Small intestine (tissue), 7 donors: ENCODE measurements around the gene HEPACAM2. TPM values are rescaled to one million over a fixed set of nuclear protein-coding genes. Genes with fewer than 3 reads are reported as not detected.

Source experiments
- DNase-seq, 2 donors: peaks; one replicate each; pipeline versions ENCODE4 v3.0.0 to v3.0.0-alpha.2; 2013
- FAIRE-seq: peaks from 2 replicates; lab custom pipeline; 2012; peaks lifted over from hg19 to GRCh38; lab: Jason Lieb, UNC
- H3K27ac ChIP-seq, 3 donors: one replicate each; pipeline ENCODE4 v1.5.1; 2013; ENCODE audit warnings: low read length in 2 of 3, mild to moderate bottlenecking in 2 of 3, control low read depth in 1 of 3, inconsistent platforms in 1 of 3, low read depth in 1 of 3, moderate library complexity in 1 of 3
- H3K27me3 ChIP-seq, 3 donors: one replicate each; pipeline ENCODE4 v1.6.1; 2013; ENCODE audit warnings: low read length in 3 of 3, inconsistent platforms in 1 of 3; ENCODE audit not compliant: control insufficient read depth in 3 of 3, insufficient read depth in 3 of 3
- H3K36me3 ChIP-seq, 3 donors: one replicate each; pipeline ENCODE4 v1.6.1; 2013; ENCODE audit warnings: low read length in 3 of 3, inconsistent platforms in 1 of 3, low read depth in 1 of 3, mild to moderate bottlenecking in 1 of 3, moderate library complexity in 1 of 3; ENCODE audit not compliant: control insufficient read depth in 3 of 3, insufficient read depth in 2 of 3
- H3K4me1 ChIP-seq, 3 donors: one replicate each; pipeline ENCODE4 v1.6.1; 2013; ENCODE audit warnings: low read length in 2 of 3, inconsistent platforms in 1 of 3, low read depth in 1 of 3, mild to moderate bottlenecking in 1 of 3, moderate library complexity in 1 of 3; ENCODE audit not compliant: control insufficient read depth in 3 of 3, insufficient read depth in 2 of 3
- H3K4me3 ChIP-seq, 3 donors: one replicate each; pipeline ENCODE4 v1.5.1; 2013; ENCODE audit warnings: low read length in 3 of 3, control low read depth in 1 of 3, inconsistent platforms in 1 of 3, low read depth in 1 of 3, mild to moderate bottlenecking in 1 of 3, moderate library complexity in 1 of 3
- H3K9me3 ChIP-seq, 2 donors: one replicate each; pipeline ENCODE4 v1.6.1; 2013; ENCODE audit warnings: low read depth in 1 of 2, low read length in 1 of 2; ENCODE audit not compliant: control insufficient read depth in 2 of 2, insufficient read depth in 1 of 2
- WGBS, 3 donors: extraction: QIAGEN DNeasy Blood & Tissue Kit; methylation state at CpG; one replicate each; pipeline ENCODE4 v1.1.7; 2013; 5-methylcytosine and 5-hydroxymethylcytosine counted together
- polyA plus RNA-seq, 4 donors: library from polyadenylated mRNA; stranded (reverse) in 3 of 4; unstranded in 1 of 4; fragments of 200-250 nt in 3 of 4; fragments of 120-200 nt in 1 of 4; gene quantifications; one replicate each; pipeline versions ENCODE4 v1.2.1 to v1.2.3, GENCODE V29; 2013
- donor health status: healthy with polysubstance abuse.
- donor health status: control.
- donor health status: control.
- donor health status: Bipolar disorder and iron deficiency.
- donor health status: healthy.

Gene HEPACAM2
- polyA plus RNA-seq, 4 donors, result 9.2 to 108 (median 14.2) TPM

GRCh38 chr7:93172683-93173082 is 53.6 kb downstream of the HEPACAM2 start:
- FAIRE-seq (no peak), DNase-seq (no peak)
- Histone ChIP-seq H3K27ac (no peak overlapping the region), H3K9me3 (peaks cover 0 to 20% of the 10 kb centered on the region in 2 donors), H3K4me3 (no peak overlapping the region), H3K36me3 (no peaks in the 10 kb centered on the region), H3K4me1 (no peaks in the 10 kb centered on the region), H3K27me3 (peaks cover 0 to 3% (median 0%) of the 10 kb centered on the region in 3 donors)
- 68 to 76% (median 72%) methylated on average over 2 of the region's 2 CpGs for WGBS, 3 donors

- Histone ChIP-seq H3K4me1 (no peaks in the 10 kb centered on the region), H3K27ac (no peak overlapping the region), H3K27me3 (peaks cover 0 to 3% (median 0%) of the 10 kb centered on the region in 3 donors), H3K4me3 (no peak overlapping the region), H3K36me3 (no peaks in the 10 kb centered on the region), H3K9me3 (peaks cover 0 to 20% of the 10 kb centered on the region in 2 donors)
- FAIRE-seq (no peak), DNase-seq (no peak)
- WGBS, 3 donors, result 46 to 55% (median 48%) methylated on average over 2 of the region's 2 CpGs
Measured at GRCh38 chr7:93171606-93172226, 54.6 kb downstream of the HEPACAM2 start.

GRCh38 chr7:93165447-93165846 is 60.8 kb downstream of the HEPACAM2 start:
- no peak for FAIRE-seq

GRCh38 chr7:93164766-93165165 is 61.5 kb downstream of the HEPACAM2 start:
- peaks cover 0 to 12% of the 10 kb centered on the region in 2 donors for H3K9me3 ChIP-seq
- H3K4me1 ChIP-seq, result no peaks in the 10 kb centered on the region
- DNase-seq, result no peak
- H3K27ac ChIP-seq, result no peak overlapping the region
- WGBS, 3 donors, result 70 to 91% (median 91%) methylated on average over 2 of the region's 2 CpGs
- H3K4me3 ChIP-seq, result no peak overlapping the region
- FAIRE-seq, result peak; percentile 65
- no peaks in the 10 kb centered on the region for H3K27me3 ChIP-seq
- H3K36me3 ChIP-seq, result no peaks in the 10 kb centered on the region

More at GRCh38 chr7:93165447-93165846, 60.8 kb downstream of the HEPACAM2 start:
- Histone ChIP-seq H3K27me3 (peaks cover 0 to under 1% (median 0%) of the 10 kb centered on the region in 3 donors), H3K9me3 (peaks cover 0 to 19% of the 10 kb centered on the region in 2 donors), H3K4me1 (no peaks in the 10 kb centered on the region), H3K4me3 (no peak overlapping the region), H3K36me3 (no peaks in the 10 kb centered on the region), H3K27ac (no peak overlapping the region)
- no peak for DNase-seq
- 13 to 22% (median 14%) methylated on average over 1 of the region's 1 CpG for WGBS, 3 donors

- WGBS, 3 donors, result 25 to 55% (median 34%) methylated on average over 3 of the region's 3 CpGs
- Histone ChIP-seq H3K4me1 (no peaks in the 10 kb centered on the region), H3K36me3 (no peaks in the 10 kb centered on the region), H3K9me3 (peaks cover 0 to 12% of the 10 kb centered on the region in 2 donors), H3K27ac (no peak overlapping the region), H3K27me3 (no peaks in the 10 kb centered on the region), H3K4me3 (no peak overlapping the region)
- no peak for FAIRE-seq
- no peak for DNase-seq
Measured at GRCh38 chr7:93161181-93161762, 65.0 kb downstream of the HEPACAM2 start.

GRCh38 chr7:93160410-93160809 is 65.9 kb downstream of the HEPACAM2 start:
- Histone ChIP-seq H3K4me1 (no peaks in the 10 kb centered on the region), H3K4me3 (no peak overlapping the region), H3K27me3 (no peaks in the 10 kb centered on the region), H3K27ac (no peak overlapping the region), H3K9me3 (peaks cover 0 to 12% of the 10 kb centered on the region in 2 donors), H3K36me3 (no peaks in the 10 kb centered on the region)
- peak in 1 of 2 donors; percentile 21 for DNase-seq
- FAIRE-seq, result no peak
- 20 to 60% (median 33%) methylated on average over 1 of the region's 1 CpG for whole genome bisulfite sequencing, 3 donors

GRCh38 chr7:93159490-93159889 is 66.8 kb downstream of the HEPACAM2 start:
- H3K36me3 ChIP-seq, result no peaks in the 10 kb centered on the region
- no peaks in the 10 kb centered on the region for H3K27me3 ChIP-seq
- peaks cover 0 to 12% of the 10 kb centered on the region in 2 donors for H3K9me3 ChIP-seq
- H3K4me3 ChIP-seq, result no peak overlapping the region
- H3K4me1 ChIP-seq, result no peaks in the 10 kb centered on the region
- DNase-seq (no peak), FAIRE-seq (no peak)
- WGBS, 3 donors, result 59 to 68% (median 66%) methylated on average over 3 of the region's 3 CpGs
- H3K27ac ChIP-seq, result no peak overlapping the region

- no peak for FAIRE-seq
- 11 to 53% (median 42%) methylated on average over 1 of the region's 1 CpG for WGBS, 3 donors
Measured at GRCh38 chr7:93156884-93157283, 69.4 kb downstream of the HEPACAM2 start.

More at GRCh38 chr7:93156884-93157283, 69.4 kb downstream of the HEPACAM2 start:
- Histone ChIP-seq H3K27ac (no peak overlapping the region), H3K4me3 (no peak overlapping the region), H3K27me3 (no peaks in the 10 kb centered on the region), H3K36me3 (no peaks in the 10 kb centered on the region), H3K9me3 (peaks cover 0 to 8% of the 10 kb centered on the region in 2 donors), H3K4me1 (no peaks in the 10 kb centered on the region)
- no peak for DNase-seq
